ENCODE measurements around the gene CTNNBIP1. TPM values are rescaled to one million over a fixed set of nuclear protein-coding genes. Genes with fewer than 3 reads are reported as not detected.
A peak's percentile ranks its signal among the peaks of the same experiment; 100 is the strongest.

CTNNBIP1 gene
- total RNA-seq, 4 donors from 2014 or later = 58.0 to 99.3 (median 75.2) TPM

DNA sequence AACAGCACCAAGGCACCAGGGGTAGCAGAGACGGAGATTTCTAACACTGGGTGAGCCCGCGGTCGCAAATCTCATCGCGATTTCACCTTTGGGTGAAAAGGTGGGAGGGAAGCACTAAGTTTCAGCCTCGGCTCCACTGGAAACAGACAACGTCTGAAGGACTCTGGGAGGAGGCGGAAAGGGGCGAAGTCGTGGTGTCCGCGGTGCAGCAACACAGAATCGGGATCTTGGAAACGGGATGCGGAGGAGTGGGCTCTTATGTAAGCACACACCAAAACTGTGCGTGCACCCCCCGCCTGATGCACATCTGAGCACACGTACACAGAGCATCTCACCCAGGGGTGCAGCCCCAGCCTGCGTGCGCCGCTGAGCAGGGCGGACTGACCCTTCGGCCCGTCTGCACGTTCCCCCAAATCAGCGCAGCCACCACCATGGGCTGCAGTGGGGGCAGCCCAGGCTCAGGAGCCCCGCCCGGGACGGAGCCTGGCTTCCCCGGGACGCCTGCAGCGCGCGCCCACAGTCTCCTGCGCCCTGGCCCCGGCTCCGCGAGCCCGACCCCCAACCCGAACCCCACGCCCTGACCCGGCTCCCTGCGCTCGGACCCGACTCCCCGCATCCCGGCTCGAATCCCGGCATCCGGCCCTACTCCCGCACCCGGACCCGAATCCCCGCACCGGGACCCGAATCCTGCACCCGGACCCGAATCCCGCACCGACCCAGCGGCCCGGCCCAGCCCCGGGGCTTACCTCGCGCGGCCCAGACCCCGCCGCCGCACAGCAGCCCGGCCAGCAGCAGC lies 87.0 kb downstream of the CTNNBIP1 start:
- intact Hi-C loops (cut with DNase I) = no loop called here
- Histone ChIP-seq H3K9me3 (no peaks in the 10 kb centered on the region), H3K27ac (peak overlapping the region; percentile 72 to 92 (median 75)), H3K27me3 (no peaks in the 10 kb centered on the region), H3K4me3 (replicated peaks in 1 of 3) (peak overlapping the region; percentile 44 to 99 (median 76)), H3K36me3 (no peaks in the 10 kb centered on the region), H3K4me1 (peaks cover 7 to 26% of the 10 kb centered on the region in 2 donors)
- WGBS, 2 donors = 0% methylated on average over 17 to 33 of the region's 71 CpGs
- TF ChIP-seq, protein P1, sequence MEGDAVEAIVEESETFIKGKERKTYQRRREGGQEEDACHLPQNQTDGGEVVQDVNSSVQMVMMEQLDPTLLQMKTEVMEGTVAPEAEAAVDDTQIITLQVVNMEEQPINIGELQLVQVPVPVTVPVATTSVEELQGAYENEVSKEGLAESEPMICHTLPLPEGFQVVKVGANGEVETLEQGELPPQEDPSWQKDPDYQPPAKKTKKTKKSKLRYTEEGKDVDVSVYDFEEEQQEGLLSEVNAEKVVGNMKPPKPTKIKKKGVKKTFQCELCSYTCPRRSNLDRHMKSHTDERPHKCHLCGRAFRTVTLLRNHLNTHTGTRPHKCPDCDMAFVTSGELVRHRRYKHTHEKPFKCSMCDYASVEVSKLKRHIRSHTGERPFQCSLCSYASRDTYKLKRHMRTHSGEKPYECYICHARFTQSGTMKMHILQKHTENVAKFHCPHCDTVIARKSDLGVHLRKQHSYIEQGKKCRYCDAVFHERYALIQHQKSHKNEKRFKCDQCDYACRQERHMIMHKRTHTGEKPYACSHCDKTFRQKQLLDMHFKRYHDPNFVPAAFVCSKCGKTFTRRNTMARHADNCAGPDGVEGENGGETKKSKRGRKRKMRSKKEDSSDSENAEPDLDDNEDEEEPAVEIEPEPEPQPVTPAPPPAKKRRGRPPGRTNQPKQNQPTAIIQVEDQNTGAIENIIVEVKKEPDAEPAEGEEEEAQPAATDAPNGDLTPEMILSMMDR (IDR thresholded peaks at IDR 0.05) = no peak
- no peak for TF ChIP-seq POLR2A (IDR thresholded peaks at IDR 0.05)
- peak; percentile 21 to 27 for DNase-seq

DNA sequence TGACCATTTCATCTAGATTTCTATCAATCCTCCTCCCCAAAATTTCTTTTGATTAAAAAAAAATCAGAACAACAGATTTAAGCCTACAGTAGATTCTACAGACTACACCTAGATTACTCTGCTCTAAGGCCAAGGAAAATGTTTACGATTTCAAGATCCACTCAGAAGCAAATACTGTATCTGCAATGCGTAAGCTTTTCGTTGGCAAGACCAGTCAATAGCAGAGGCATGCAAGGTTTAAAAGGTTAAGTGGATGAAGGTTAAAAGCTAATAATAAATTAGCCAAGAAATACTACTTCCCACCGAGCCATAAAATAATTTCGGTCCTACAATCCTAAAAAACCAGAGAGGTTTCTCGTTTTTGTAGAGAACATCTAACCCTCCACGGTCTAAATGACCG lies 87.6 kb downstream of the CTNNBIP1 start:
- Histone ChIP-seq H3K4me3 (replicated peaks in 1 of 3) (peak overlapping the region; percentile 44 to 99 (median 76)), H3K4me1 (peaks cover 7 to 26% of the 10 kb centered on the region in 2 donors), H3K27ac (no peak overlapping the region), H3K36me3 (no peaks in the 10 kb centered on the region), H3K9me3 (no peaks in the 10 kb centered on the region), H3K27me3 (no peaks in the 10 kb centered on the region)
- intact Hi-C loops (cut with DNase I) = no loop called here
- DNase-seq = no peak
- 8 to 12% methylated on average over 8 of the region's 8 CpGs for WGBS, 2 donors
- TF ChIP-seq, protein P1 (IDR thresholded peaks at IDR 0.05) = no peak
- no peak for TF ChIP-seq POLR2A (IDR thresholded peaks at IDR 0.05)

DNA sequence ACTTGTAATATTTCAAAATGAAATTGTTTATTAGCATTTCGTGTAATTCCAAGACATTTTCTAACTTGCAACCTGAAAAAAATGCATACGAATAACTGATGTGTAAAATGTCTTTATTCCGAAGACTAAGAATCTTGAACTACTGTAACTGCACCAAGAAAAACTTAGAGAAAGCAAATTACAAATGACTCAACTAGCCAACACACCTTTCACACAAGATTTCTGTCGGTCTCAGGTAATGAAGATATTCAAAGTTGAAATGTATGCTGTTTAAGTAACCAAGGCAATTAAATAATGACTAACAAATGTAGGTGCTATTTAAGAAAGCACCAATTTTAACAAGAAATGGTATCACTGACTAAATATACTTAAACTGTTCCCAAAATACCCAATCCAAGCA lies 88.4 kb downstream of the CTNNBIP1 start:
- H3K27me3 ChIP-seq = no peaks in the 10 kb centered on the region
- DNase-seq = no peak
- H3K4me1 ChIP-seq = peaks cover 7 to 26% of the 10 kb centered on the region in 2 donors
- no peaks in the 10 kb centered on the region for H3K36me3 ChIP-seq
- no peak overlapping the region for H3K27ac ChIP-seq
- intact Hi-C loops (cut with DNase I) = no loop called here
- H3K4me3 ChIP-seq (replicated peaks in 1 of 3) = no peak overlapping the region
- 94 to 96% methylated on average over 4 of the region's 4 CpGs for WGBS, 2 donors
- TF ChIP-seq POLR2A (IDR thresholded peaks at IDR 0.05) = no peak
- TF ChIP-seq, protein P1 (IDR thresholded peaks at IDR 0.05) = no peak
- no peaks in the 10 kb centered on the region for H3K9me3 ChIP-seq

DNA sequence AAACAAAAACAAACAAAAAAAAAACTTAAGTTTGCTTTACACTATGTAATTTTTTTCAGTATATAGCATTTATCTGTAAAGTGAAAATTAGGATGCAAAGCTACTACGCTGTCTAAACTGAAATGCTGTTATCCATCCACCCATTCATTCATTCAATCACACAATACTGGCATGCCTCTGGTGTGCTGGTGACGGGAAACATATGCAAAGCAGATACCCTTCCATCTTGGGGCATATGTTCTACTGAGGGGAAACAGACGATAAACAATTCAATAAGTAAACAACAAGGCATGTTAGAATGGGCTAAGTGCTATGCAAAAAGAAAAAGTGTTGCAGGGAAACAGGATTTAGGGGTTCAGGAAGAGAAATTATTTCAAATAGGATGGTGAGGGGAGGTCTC lies 89.5 kb downstream of the CTNNBIP1 start:
- DNase-seq = no peak
- H3K4me3 ChIP-seq (replicated peaks in 1 of 3) = no peak overlapping the region
- no peaks in the 10 kb centered on the region for H3K9me3 ChIP-seq
- H3K4me1 ChIP-seq = peaks cover 12 to 25% of the 10 kb centered on the region in 2 donors
- intact Hi-C loops (cut with DNase I) = no loop called here
- no peak for TF ChIP-seq POLR2A (IDR thresholded peaks at IDR 0.05)
- TF ChIP-seq, protein P1 (IDR thresholded peaks at IDR 0.05) = no peak
- WGBS, 2 donors = 90 to 95% methylated on average over 3 of the region's 3 CpGs
- H3K27ac ChIP-seq = no peak overlapping the region
- no peaks in the 10 kb centered on the region for H3K27me3 ChIP-seq
- H3K36me3 ChIP-seq = no peaks in the 10 kb centered on the region

DNA sequence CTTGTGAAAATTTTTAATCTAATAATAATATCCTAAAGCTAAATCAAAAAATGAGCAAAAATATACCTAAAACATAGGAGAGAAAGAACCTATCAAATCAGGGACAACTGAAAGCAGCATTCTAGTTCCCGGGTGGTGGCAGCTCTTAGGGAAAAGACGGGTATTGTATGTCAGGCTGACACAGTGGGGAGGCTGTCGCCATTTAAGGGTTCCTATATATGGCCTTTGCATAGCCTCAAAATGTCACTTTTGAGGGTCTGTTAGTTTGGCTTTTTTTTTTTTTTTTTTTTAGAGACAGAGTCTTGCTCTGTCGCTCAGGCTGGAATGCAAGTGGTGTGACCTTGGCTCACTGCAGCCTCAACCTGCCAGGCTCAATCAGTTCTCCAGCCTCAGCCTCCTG lies 92.3 kb downstream of the CTNNBIP1 start:
- no peak overlapping the region for H3K27ac ChIP-seq
- H3K36me3 ChIP-seq = no peaks in the 10 kb centered on the region
- no peak for DNase-seq
- no peak overlapping the region for H3K4me3 ChIP-seq (replicated peaks in 1 of 3)
- H3K4me1 ChIP-seq = peaks cover 8 to 26% of the 10 kb centered on the region in 2 donors
- whole genome bisulfite sequencing, 2 donors = 91 to 92% methylated on average over 4 of the region's 4 CpGs
- intact Hi-C loops (cut with DNase I) = no loop called here
- H3K27me3 ChIP-seq = no peaks in the 10 kb centered on the region
- no peaks in the 10 kb centered on the region for H3K9me3 ChIP-seq
- no peak for TF ChIP-seq POLR2A (IDR thresholded peaks at IDR 0.05)
- TF ChIP-seq, protein P1 (IDR thresholded peaks at IDR 0.05) = no peak
